Psoas muscle (tissue), 8 donors: ENCODE data around the gene C5. TPM values are rescaled to one million over a fixed set of nuclear protein-coding genes. Genes with fewer than 3 reads are reported as not detected.
A peak's percentile ranks its signal among the peaks of the same experiment; 100 is the strongest.

Experiments
- ATAC-seq, 4 donors: fragments of 200-7000 bp; cut with Tn5 transposase; one replicate each; pipeline ENCODE4 v1.9.1; 2020; ENCODE audit warnings: moderate library complexity in 3 of 4, mild to moderate bottlenecking in 2 of 4
- DNase-seq, 2 donors: peaks; one replicate each; pipeline ENCODE4 v3.0.0-alpha.2; 2020
- H3K27ac ChIP-seq: fragments of 200-600 bp; one replicate; pipeline ENCODE4 v1.8.0; 2022
- H3K27me3 ChIP-seq, 3 donors: fragments of 200-600 bp in 1 of 3; one replicate each; pipeline versions ENCODE4 v1.6.1 to v1.8.0; 2013 to 2022; ENCODE audit warnings: low read length in 2 of 3, mild to moderate bottlenecking in 2 of 3, moderate library complexity in 1 of 3; ENCODE audit not compliant: insufficient read depth in 3 of 3
- H3K36me3 ChIP-seq, 2 donors: fragments of 200-600 bp in 1 of 2; one replicate each; pipeline versions ENCODE4 v1.6.1 to v1.8.0; 2013 to 2022; ENCODE audit warnings: low read depth in 1 of 2, mild to moderate bottlenecking in 1 of 2, moderate library complexity in 1 of 2; ENCODE audit not compliant: insufficient read depth in 1 of 2
- H3K4me1 ChIP-seq: fragments of 200-600 bp; one replicate; pipeline ENCODE4 v1.8.0; 2022
- H3K4me3 ChIP-seq: fragments of 200-600 bp; one replicate; pipeline ENCODE4 v1.8.0; 2022; ENCODE audit warnings: mild to moderate bottlenecking
- H3K9me3 ChIP-seq: fragments of 200-600 bp; one replicate; pipeline ENCODE4 v1.8.0; 2022
- CTCF ChIP-seq: fragments of 200-600 bp; IDR thresholded peaks from one replicate; pipeline ENCODE4 v1.8.0; 2022; ENCODE audit warnings: antibody characterized with exemption
- WGBS, 3 donors: extraction: QIAGEN DNeasy Blood & Tissue Kit; methylation state at CpG; one replicate each; pipeline versions ENCODE4 v1.1.6 to v1.1.7; 2013; 5-methylcytosine and 5-hydroxymethylcytosine counted together
- intact Hi-C, 2 donors: fragments of 100-400 bp; cut with DNase I; formaldehyde crosslinking; loops; one replicate each; pipeline versions ENCODE4 v1.11.0 to v1.14.2; 2022
- polyA plus RNA-seq, 3 donors: library from polyadenylated mRNA; stranded (reverse); fragments of 200-250 nt; gene quantifications; one replicate each; pipeline ENCODE4 v1.2.3, GENCODE V29; 2013
- total RNA-seq, 4 donors: library from RNA; stranded (reverse); fragmentation: NEBNext Ultra II Directional in 2 of 4; extraction: Animal tissue kit (Norgen Biotek cat#: 25700) in 2 of 4; gene quantifications; one replicate each; pipeline versions ENCODE4 v1.2.1 to v1.2.4, GENCODE V29; 2021 to 2023
- donor health status: healthy with polysubstance abuse.
- donor health status: DM: no; HTN: no; CAD: no; lungs with moderate emphysema.
- donor health status: Bipolar disorder and iron deficiency.
- donor health status: healthy.
- donor health status: DM: yes; HTN: yes; CAD: no.
- donor health status: DM: no; HTN: no; CAD: no.
- donor health status: DM: no; HTN: no; CAD: no.
- donor health status: DM: yes; HTN: yes; CAD: no.

Gene C5
- total and polyA plus RNA-seq, 7 donors: 0.13 to 1.1 (median 0.39) TPM

- WGBS, 3 donors: 88 to 95% (median 90%) methylated on average over 1 of the region's 1 CpG
- H3K4me1 ChIP-seq: no peaks in the 10 kb centered on the region
- H3K36me3 ChIP-seq: peaks cover 0 to 26% of the 10 kb centered on the region in 2 donors
- DNase-seq (no peak), ATAC-seq (no peak)
- no peaks in the 10 kb centered on the region for H3K27me3 ChIP-seq
- intact Hi-C loops: no loop called here
- H3K4me3 ChIP-seq: no peak overlapping the region
- no peak overlapping the region for H3K27ac ChIP-seq
- no peaks in the 10 kb centered on the region for H3K9me3 ChIP-seq
- TF ChIP-seq CTCF: no peak
These were observed 35.6 kb upstream of the C5 start for GRCh38 chr9:121085661-121086060.

GRCh38 chr9:121082075-121082474 lies 32.0 kb upstream of the C5 start:
- no peak overlapping the region for H3K4me3 ChIP-seq
- DNase-seq (no peak), ATAC-seq (no peak)
- no peak for TF ChIP-seq CTCF
- H3K4me1 ChIP-seq: no peaks in the 10 kb centered on the region
- 78 to 92% (median 81%) methylated on average over 1 of the region's 1 CpG for WGBS, 3 donors
- intact Hi-C loops: no loop called here
- H3K27me3 ChIP-seq: no peaks in the 10 kb centered on the region
- H3K27ac ChIP-seq: no peak overlapping the region
- H3K36me3 ChIP-seq: peaks cover 0 to 19% of the 10 kb centered on the region in 2 donors
- no peaks in the 10 kb centered on the region for H3K9me3 ChIP-seq

GRCh38 chr9:121075251-121076036 lies 25.4 kb upstream of the C5 start:
- ATAC-seq: no peak
- intact Hi-C loops: no loop called here
- no peak for TF ChIP-seq CTCF

GRCh38 chr9:121074370-121075250 lies 24.5 kb upstream of the C5 start, which contains the start of gene CNTRL:
Gene CNTRL, plus strand, starts transcription at chr9:121074955. Its CDS starts 13,372 bp downstream, at chr9:121088327.
- DNase-seq (peak; percentile 91 to 92), ATAC-seq (peak; percentile 90 to 91 (median 90))
- Histone ChIP-seq H3K27ac (peak within 1 kb of the TSS; percentile 34), H3K27me3 (peaks cover 0 to 23% (median 2%) of the 10 kb centered on the region in 3 donors), H3K36me3 (no peaks in the 10 kb centered on the region), H3K4me3 (peak within 1 kb of the TSS; percentile 89), H3K9me3 (no peaks in the 10 kb centered on the region), H3K4me1 (peaks cover 13% of the 10 kb centered on the region)
- TF ChIP-seq CTCF: no peak
- intact Hi-C loops: loop anchor here in 1 of 2 donors (5.0 kb wide), 1 partner anchor 48 kb away; no protein-coding TSS in a partner anchor
- WGBS, 3 donors: 0 to 1% (median 0%) methylated on average over 80 to 85 of the region's 85 CpGs

More at GRCh38 chr9:121075251-121076036, 25.4 kb upstream of the C5 start:
- peaks cover 13% of the 10 kb centered on the region for H3K4me1 ChIP-seq
- no peaks in the 10 kb centered on the region for H3K36me3 ChIP-seq
- DNase-seq: no peak
- WGBS, 3 donors: 5 to 7% (median 5%) methylated on average over 19 of the region's 19 CpGs
- H3K27me3 ChIP-seq: peaks cover 0 to 19% (median 2%) of the 10 kb centered on the region in 3 donors
- H3K4me3 ChIP-seq: peak overlapping the region; percentile 89
- H3K9me3 ChIP-seq: no peaks in the 10 kb centered on the region
- peak overlapping the region; percentile 34 for H3K27ac ChIP-seq
